ENCODE data around the gene EIF4G2. TPM values are rescaled to one million over a fixed set of nuclear protein-coding genes. Genes with fewer than 3 reads are reported as not detected.
A peak's percentile ranks its signal among the peaks of the same experiment; 100 is the strongest.

EIF4G2 gene
- total RNA-seq, 5 donors from 2014 or later (not counting 1 experiment from before 2014, with no cell fraction given): 575 to 1,022 (median 643) TPM

DNA sequence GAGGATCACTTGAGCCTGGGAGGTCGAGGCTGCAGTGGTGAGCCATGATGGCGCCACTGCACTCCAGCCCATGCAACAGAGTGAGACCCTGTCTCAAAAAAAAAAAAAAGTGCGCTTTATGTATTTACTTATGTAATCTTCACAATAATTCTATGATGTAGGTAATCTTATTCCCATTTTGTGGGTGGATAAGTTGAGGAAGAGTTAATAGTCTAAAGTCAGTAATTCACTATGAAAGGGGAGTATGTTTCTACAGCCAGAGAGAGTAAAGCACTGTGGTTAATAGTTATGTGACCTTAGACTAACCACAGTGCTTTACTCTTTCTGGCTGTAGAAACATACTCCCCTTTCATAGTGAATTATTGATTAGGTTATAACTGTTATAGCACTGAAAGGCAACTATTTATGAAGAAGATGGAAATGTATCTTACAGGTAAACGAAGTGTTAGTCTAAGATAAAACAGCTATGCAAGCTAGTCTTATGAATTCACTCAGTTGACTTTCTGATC, 45.8 kb downstream of the EIF4G2 start:
- Histone ChIP-seq H3K27me3 (replicated peaks in 1 of 2; ENCODE audit: control insufficient read depth in 2 of 2, extremely low read depth in 1 of 2, insufficient read depth in 2 of 2, low read length in 1 of 2) (no peaks in the 10 kb centered on the region), H3K9me3 (no peaks in the 10 kb centered on the region), H3K4me1 (ENCODE audit: control insufficient read depth in 1 of 2, extremely low read depth in 1 of 2, insufficient read depth in 2 of 2, low read length in 2 of 2) (no peaks in the 10 kb centered on the region), H3K4me3 (ENCODE audit: control insufficient read depth in 1 of 2, extremely low read depth in 1 of 2, low read length in 1 of 2) (no peak overlapping the region), H3K27ac (ENCODE audit: low read length) (no peak overlapping the region), H3K36me3 (ENCODE audit: control insufficient read depth in 2 of 2, extremely low read depth in 1 of 2, insufficient read depth in 1 of 2, low read length in 1 of 2) (peaks cover 14 to 91% of the 10 kb centered on the region in 2 donors)
- POLR2A ChIA-PET: interaction anchor here in 1 of 2 donors (0.8 kb wide), 1 partner anchor 9 kb away, joined by 3 read pairs; no protein-coding TSS in a partner anchor
- CTCF ChIA-PET: interaction anchor here in 1 of 2 donors (0.5 kb wide), 1 partner anchor 36 kb away, joined by 6 read pairs; no protein-coding TSS in a partner anchor
- H3K4me3 Mint-ChIP-seq: no peak overlapping the region
- H3K36me3 Mint-ChIP-seq: peaks cover 41% of the 10 kb centered on the region
- WGBS (ENCODE audit: insufficient coverage): 90% methylated on average over 1 of the region's 4 CpGs
- no peak for ATAC-seq (replicated peaks in 1 of 4)
- peaks cover 0 to 5% (median 0%) of the 10 kb centered on the region in 3 donors for H3K4me1 Mint-ChIP-seq
- no peaks in the 10 kb centered on the region for H3K9me3 Mint-ChIP-seq
- no peak for DNase-seq
- H3K27me3 Mint-ChIP-seq: no peaks in the 10 kb centered on the region
- no peak overlapping the region for H3K27ac Mint-ChIP-seq

- H3K4me3 ChIP-seq (ENCODE audit: control insufficient read depth in 1 of 2, extremely low read depth in 1 of 2, low read length in 1 of 2): no peak overlapping the region
- POLR2A ChIA-PET: no interaction called here
- H3K4me3 Mint-ChIP-seq: no peak overlapping the region
- no peak for ATAC-seq (replicated peaks in 1 of 4)
- peaks cover 18 to 91% of the 10 kb centered on the region in 2 donors for H3K36me3 ChIP-seq (ENCODE audit: control insufficient read depth in 2 of 2, extremely low read depth in 1 of 2, insufficient read depth in 1 of 2, low read length in 1 of 2)
- no peaks in the 10 kb centered on the region for H3K27me3 Mint-ChIP-seq
- peaks cover 41% of the 10 kb centered on the region for H3K36me3 Mint-ChIP-seq
- no peaks in the 10 kb centered on the region for H3K9me3 ChIP-seq
- no peaks in the 10 kb centered on the region for H3K9me3 Mint-ChIP-seq
- CTCF ChIA-PET: interaction anchor here in 1 of 2 donors (1.3 kb wide), 1 partner anchor 8 kb away, joined by 7 read pairs; no protein-coding TSS in a partner anchor
- peaks cover 0 to 5% (median 0%) of the 10 kb centered on the region in 3 donors for H3K4me1 Mint-ChIP-seq
- no peak overlapping the region for H3K27ac Mint-ChIP-seq
- H3K27me3 ChIP-seq (replicated peaks in 1 of 2; ENCODE audit: control insufficient read depth in 2 of 2, extremely low read depth in 1 of 2, insufficient read depth in 2 of 2, low read length in 1 of 2): no peaks in the 10 kb centered on the region
- no peak for DNase-seq
- no peaks in the 10 kb centered on the region for H3K4me1 ChIP-seq (ENCODE audit: control insufficient read depth in 1 of 2, extremely low read depth in 1 of 2, insufficient read depth in 2 of 2, low read length in 2 of 2)
- no peak overlapping the region for H3K27ac ChIP-seq (ENCODE audit: low read length)
These were observed 46.5 kb downstream of the EIF4G2 start for GRCh38 chr11:10762185-10762584.

DNA sequence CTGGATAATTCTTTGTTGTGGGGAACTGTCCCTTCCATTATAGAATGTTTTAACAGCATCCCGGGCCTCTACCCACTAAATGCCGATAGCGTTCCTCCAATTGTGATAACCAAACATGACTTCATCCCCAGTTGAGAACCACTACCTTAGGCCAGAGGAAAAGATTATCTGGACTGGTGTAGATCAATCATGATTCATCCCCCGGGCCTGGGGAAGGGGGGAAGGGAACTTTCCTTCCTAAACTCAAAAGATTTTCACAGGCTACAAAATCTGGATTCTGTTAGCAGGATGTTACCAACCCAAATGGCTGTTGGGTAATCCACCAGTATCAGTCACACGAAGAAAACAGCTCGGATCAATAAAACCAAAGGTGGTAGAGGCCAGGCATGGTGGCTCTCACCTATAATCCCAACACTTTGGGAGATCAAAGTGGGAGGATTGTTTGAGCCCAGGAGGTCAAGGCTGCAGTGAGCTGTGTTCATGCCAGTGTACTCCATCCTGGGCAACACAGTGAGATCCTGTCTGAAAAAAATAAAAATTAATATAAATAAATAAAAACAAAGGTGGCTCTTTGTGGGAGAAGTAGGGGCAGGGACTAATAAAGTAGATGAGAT, 47.5 kb downstream of the EIF4G2 start:
- H3K27ac ChIP-seq (ENCODE audit: low read length): no peak overlapping the region
- ChIA-PET CTCF (interaction anchor here in 1 of 2 donors (1.3 kb wide), 1 partner anchor 9 kb away, joined by 7 read pairs; no protein-coding TSS in a partner anchor), POLR2A (no interaction called here)
- Mint-ChIP-seq H3K27ac (no peak overlapping the region), H3K4me1 (peaks cover 0 to 5% (median 0%) of the 10 kb centered on the region in 3 donors), H3K27me3 (no peaks in the 10 kb centered on the region), H3K36me3 (peaks cover 37% of the 10 kb centered on the region), H3K4me3 (no peak overlapping the region), H3K9me3 (no peaks in the 10 kb centered on the region)
- H3K36me3 ChIP-seq (ENCODE audit: control insufficient read depth in 2 of 2, extremely low read depth in 1 of 2, insufficient read depth in 1 of 2, low read length in 1 of 2): peaks cover 23 to 90% of the 10 kb centered on the region in 2 donors
- no peak overlapping the region for H3K4me3 ChIP-seq (ENCODE audit: control insufficient read depth in 1 of 2, extremely low read depth in 1 of 2, low read length in 1 of 2)
- no CpG with 5 or more reads among the region's 6 CpGs for WGBS (ENCODE audit: insufficient coverage)
- DNase-seq: no peak
- no peaks in the 10 kb centered on the region for H3K27me3 ChIP-seq (replicated peaks in 1 of 2; ENCODE audit: control insufficient read depth in 2 of 2, extremely low read depth in 1 of 2, insufficient read depth in 2 of 2, low read length in 1 of 2)
- H3K9me3 ChIP-seq: no peaks in the 10 kb centered on the region
- no peak for ATAC-seq (replicated peaks in 1 of 4)
- no peaks in the 10 kb centered on the region for H3K4me1 ChIP-seq (ENCODE audit: control insufficient read depth in 1 of 2, extremely low read depth in 1 of 2, insufficient read depth in 2 of 2, low read length in 2 of 2)

- CTCF ChIA-PET: interaction anchor here in 1 of 2 donors (1.0 to 1.1 kb wide), 2 partner anchors 31 to 50 kb away, joined by 3 to 8 read pairs; partner anchors contain the start of gene EIF4G2
- peaks cover 19 to 92% of the 10 kb centered on the region in 2 donors for H3K36me3 ChIP-seq (ENCODE audit: control insufficient read depth in 2 of 2, extremely low read depth in 1 of 2, insufficient read depth in 1 of 2, low read length in 1 of 2)
- Mint-ChIP-seq H3K4me3 (no peak overlapping the region), H3K27me3 (no peaks in the 10 kb centered on the region), H3K36me3 (peaks cover 30% of the 10 kb centered on the region), H3K4me1 (peaks cover 2 to 11% (median 7%) of the 10 kb centered on the region in 3 donors), H3K27ac (no peak overlapping the region), H3K9me3 (no peaks in the 10 kb centered on the region)
- no peak for DNase-seq
- no peaks in the 10 kb centered on the region for H3K27me3 ChIP-seq (replicated peaks in 1 of 2; ENCODE audit: control insufficient read depth in 2 of 2, extremely low read depth in 1 of 2, insufficient read depth in 2 of 2, low read length in 1 of 2)
- no peak for ATAC-seq (replicated peaks in 1 of 4)
- no peak overlapping the region for H3K27ac ChIP-seq (ENCODE audit: low read length)
- no peaks in the 10 kb centered on the region for H3K4me1 ChIP-seq (ENCODE audit: control insufficient read depth in 1 of 2, extremely low read depth in 1 of 2, insufficient read depth in 2 of 2, low read length in 2 of 2)
- no peaks in the 10 kb centered on the region for H3K9me3 ChIP-seq
- POLR2A ChIA-PET: no interaction called here
- no CpG with 5 or more reads among the region's 1 CpG for WGBS (ENCODE audit: insufficient coverage)
- H3K4me3 ChIP-seq (ENCODE audit: control insufficient read depth in 1 of 2, extremely low read depth in 1 of 2, low read length in 1 of 2): no peak overlapping the region
These were observed 49.8 kb downstream of the EIF4G2 start for GRCh38 chr11:10758957-10759356.

DNA sequence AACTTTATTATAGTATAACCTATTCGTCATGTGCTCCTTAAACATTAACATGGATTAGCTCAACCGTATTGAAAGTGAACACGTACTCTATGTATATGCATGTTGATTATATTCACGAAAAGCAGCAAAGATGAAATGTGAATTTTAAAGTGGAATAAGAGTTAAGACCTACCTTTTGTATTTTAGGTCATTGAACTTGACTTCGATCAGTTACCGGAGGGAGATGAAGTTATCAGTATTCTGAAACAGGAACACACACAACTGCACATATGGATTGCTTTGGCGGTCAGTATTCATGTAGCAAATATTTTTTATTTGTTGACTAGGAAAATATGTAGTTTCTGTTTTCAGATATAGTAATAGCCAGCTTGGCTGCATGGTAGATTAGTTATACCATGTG, 56.2 kb downstream of the EIF4G2 start:
- H3K4me3 ChIP-seq (ENCODE audit: control insufficient read depth in 1 of 2, extremely low read depth in 1 of 2, low read length in 1 of 2): no peak overlapping the region
- peaks cover 11 to 14% of the 10 kb centered on the region in 2 experiments for H3K4me1 ChIP-seq (ENCODE audit: control insufficient read depth in 1 of 2, extremely low read depth in 1 of 2, insufficient read depth in 2 of 2, low read length in 2 of 2)
- DNase-seq (no peak), ATAC-seq (replicated peaks in 1 of 4) (no peak)
- H3K9me3 Mint-ChIP-seq: no peaks in the 10 kb centered on the region
- ChIA-PET CTCF (interaction anchor here in 1 of 2 donors (0.5 to 1.8 kb wide), 2 partner anchors 37 to 57 kb away, joined by 5 to 10 read pairs; partner anchors contain the start of gene EIF4G2), POLR2A (interaction anchor here in 1 of 2 donors (2.3 kb wide), 1 partner anchor 57 kb away, joined by 16 read pairs; the partner anchor contains the start of gene EIF4G2)
- no peaks in the 10 kb centered on the region for H3K27me3 Mint-ChIP-seq
- H3K36me3 Mint-ChIP-seq: peaks cover 17% of the 10 kb centered on the region
- H3K27me3 ChIP-seq (replicated peaks in 1 of 2; ENCODE audit: control insufficient read depth in 2 of 2, extremely low read depth in 1 of 2, insufficient read depth in 2 of 2, low read length in 1 of 2): no peaks in the 10 kb centered on the region
- no CpG with 5 or more reads among the region's 7 CpGs for WGBS (ENCODE audit: insufficient coverage)
- no peak overlapping the region for H3K27ac Mint-ChIP-seq
- peaks cover 5 to 39% of the 10 kb centered on the region in 2 donors for H3K36me3 ChIP-seq (ENCODE audit: control insufficient read depth in 2 of 2, extremely low read depth in 1 of 2, insufficient read depth in 1 of 2, low read length in 1 of 2)
- H3K4me3 Mint-ChIP-seq: peak overlapping the region; percentile 95 to 96 (median 95)
- no peak overlapping the region for H3K27ac ChIP-seq (ENCODE audit: low read length)
- no peaks in the 10 kb centered on the region for H3K9me3 ChIP-seq
- peaks cover 21 to 35% (median 26%) of the 10 kb centered on the region in 3 donors for H3K4me1 Mint-ChIP-seq

- CTCF ChIA-PET: interaction anchor here in 1 of 2 donors (0.5 to 1.8 kb wide), 3 partner anchors 38 to 128 kb away, joined by 3 to 10 read pairs (median 5); partner anchors contain the start of gene EIF4G2
- WGBS (ENCODE audit: insufficient coverage): 63% methylated on average over 1 of the region's 2 CpGs
- Histone ChIP-seq H3K27ac (ENCODE audit: low read length) (no peak overlapping the region), H3K9me3 (no peaks in the 10 kb centered on the region), H3K4me3 (ENCODE audit: control insufficient read depth in 1 of 2, extremely low read depth in 1 of 2, low read length in 1 of 2) (peak overlapping the region; percentile 98), H3K27me3 (replicated peaks in 1 of 2; ENCODE audit: control insufficient read depth in 2 of 2, extremely low read depth in 1 of 2, insufficient read depth in 2 of 2, low read length in 1 of 2) (no peaks in the 10 kb centered on the region), H3K4me1 (ENCODE audit: control insufficient read depth in 1 of 2, extremely low read depth in 1 of 2, insufficient read depth in 2 of 2, low read length in 2 of 2) (peaks cover 11 to 14% of the 10 kb centered on the region in 2 experiments), H3K36me3 (ENCODE audit: control insufficient read depth in 2 of 2, extremely low read depth in 1 of 2, insufficient read depth in 1 of 2, low read length in 1 of 2) (peaks cover 3 to 35% of the 10 kb centered on the region in 2 donors)
- DNase-seq: no peak
- POLR2A ChIA-PET: interaction anchor here in 1 of 2 donors (2.3 kb wide), 1 partner anchor 57 kb away, joined by 16 read pairs; the partner anchor contains the start of gene EIF4G2
- Mint-ChIP-seq H3K36me3 (peaks cover 17% of the 10 kb centered on the region), H3K27ac (peak overlapping the region; percentile 89 to 94), H3K4me3 (peak overlapping the region; percentile 95 to 96 (median 95)), H3K27me3 (no peaks in the 10 kb centered on the region), H3K9me3 (no peaks in the 10 kb centered on the region), H3K4me1 (peaks cover 21 to 35% (median 26%) of the 10 kb centered on the region in 3 donors)
- no peak for ATAC-seq (replicated peaks in 1 of 4)
These were observed 56.7 kb downstream of the EIF4G2 start for GRCh38 chr11:10752061-10752460.

Measured in T-cell (primary cell).